Right renal pelvis (tissue), 4 donors: ENCODE data around the gene MTG2. TPM values are rescaled to one million over a fixed set of nuclear protein-coding genes. Genes with fewer than 3 reads are reported as not detected.

Experiments
- DNase-seq, 4 donors: peaks; one replicate each; pipeline ENCODE4 v3.0.0-alpha.2; 2013; ENCODE audit warnings: low read depth in 4 of 4, low spot score in 3 of 4, missing footprints in 1 of 4
- polyA plus RNA-seq, 4 donors: library from polyadenylated mRNA; unstranded; fragments of 120-200 nt; gene quantifications; one replicate each; pipeline ENCODE4 v1.2.1, GENCODE V29; 2013; ENCODE audit not compliant: insufficient read length in 4 of 4

The MTG2 gene
- polyA plus RNA-seq, 4 donors, result 34.3 to 39.2 (median 36.8) TPM

- no peak for DNase-seq
Observed at GRCh38 chr20:62242176-62242575, 59.3 kb downstream of the MTG2 start.

GRCh38 chr20:62243106-62243505 lies 60.3 kb downstream of the MTG2 start:
- DNase-seq, result no peak

GRCh38 chr20:62243906-62244515 lies 61.2 kb downstream of the MTG2 start:
- no peak for DNase-seq

GRCh38 chr20:62244644-62245108 lies 61.8 kb downstream of the MTG2 start:
- no peak for DNase-seq

GRCh38 chr20:62245911-62246280 lies 63.1 kb downstream of the MTG2 start:
- no peak for DNase-seq

GRCh38 chr20:62246431-62246830 lies 63.6 kb downstream of the MTG2 start:
- DNase-seq, result no peak

GRCh38 chr20:62246872-62247652 lies 64.2 kb downstream of the MTG2 start:
- no peak for DNase-seq

GRCh38 chr20:62248890-62249560 lies 66.2 kb downstream of the MTG2 start:
- DNase-seq, result no peak

- no peak for DNase-seq
Observed at GRCh38 chr20:62252342-62252966, 69.6 kb downstream of the MTG2 start.

Other genes starting within 250 kb of the MTG2 start
- 10 to 100 TPM; 16.7 to 20.9 (median 17.7) TPM for gene TAF4, start 117.1 kb upstream of the MTG2 start, polyA plus RNA-seq
- 10 to 100 TPM; 52.0 to 55.8 (median 54.8) TPM for gene LSM14B, start 60.6 kb upstream of the MTG2 start, polyA plus RNA-seq
- 100 to 1,000 TPM; 160 to 206 (median 170) TPM for gene PSMA7, start 39.6 kb upstream of the MTG2 start, polyA plus RNA-seq
- 10 to 100 TPM; 17.3 to 22.9 (median 20.1) TPM for gene SS18L1, start 39.3 kb upstream of the MTG2 start, polyA plus RNA-seq
- under 1 TPM in 3 of 4 donors, not detected in 1; 0.06 to 0.25 (median 0.16) TPM for gene HRH3, start 37.2 kb downstream of the MTG2 start, polyA plus RNA-seq
- 10 to 100 TPM; 30.2 to 38.4 (median 34.5) TPM for gene OSBPL2, start 55.5 kb downstream of the MTG2 start, polyA plus RNA-seq
- 10 to 100 TPM; 47.3 to 68.7 (median 48.4) TPM for gene ADRM1, start 120.0 kb downstream of the MTG2 start, polyA plus RNA-seq
- 100 to 1,000 TPM; 104 to 196 (median 133) TPM for gene LAMA5, start 184.3 kb downstream of the MTG2 start, polyA plus RNA-seq
- 1,000 to 10,000 TPM in 1 of 4 donors, 100 to 1,000 TPM in 3; 692 to 1,041 (median 746) TPM for gene RPS21, start 204.1 kb downstream of the MTG2 start, polyA plus RNA-seq
- gene CABLES2, start 224.3 kb downstream of the MTG2 start, polyA plus RNA-seq, result 10 to 100 TPM in 3 of 4 donors, 1 to 10 TPM in 1; 9.4 to 11.8 (median 10.4) TPM
- 1 to 10 TPM; 1.4 to 2.3 (median 1.7) TPM for gene RBBP8NL, start 244.5 kb downstream of the MTG2 start, polyA plus RNA-seq